ENCODE results near the gene DRAM2.
"Not testable (repeated sequence)": the region's sequence is repeated elsewhere in the genome, so short reads cannot be mapped to it uniquely, and the experiment has no call there.

DRAM2 gene

DNA sequence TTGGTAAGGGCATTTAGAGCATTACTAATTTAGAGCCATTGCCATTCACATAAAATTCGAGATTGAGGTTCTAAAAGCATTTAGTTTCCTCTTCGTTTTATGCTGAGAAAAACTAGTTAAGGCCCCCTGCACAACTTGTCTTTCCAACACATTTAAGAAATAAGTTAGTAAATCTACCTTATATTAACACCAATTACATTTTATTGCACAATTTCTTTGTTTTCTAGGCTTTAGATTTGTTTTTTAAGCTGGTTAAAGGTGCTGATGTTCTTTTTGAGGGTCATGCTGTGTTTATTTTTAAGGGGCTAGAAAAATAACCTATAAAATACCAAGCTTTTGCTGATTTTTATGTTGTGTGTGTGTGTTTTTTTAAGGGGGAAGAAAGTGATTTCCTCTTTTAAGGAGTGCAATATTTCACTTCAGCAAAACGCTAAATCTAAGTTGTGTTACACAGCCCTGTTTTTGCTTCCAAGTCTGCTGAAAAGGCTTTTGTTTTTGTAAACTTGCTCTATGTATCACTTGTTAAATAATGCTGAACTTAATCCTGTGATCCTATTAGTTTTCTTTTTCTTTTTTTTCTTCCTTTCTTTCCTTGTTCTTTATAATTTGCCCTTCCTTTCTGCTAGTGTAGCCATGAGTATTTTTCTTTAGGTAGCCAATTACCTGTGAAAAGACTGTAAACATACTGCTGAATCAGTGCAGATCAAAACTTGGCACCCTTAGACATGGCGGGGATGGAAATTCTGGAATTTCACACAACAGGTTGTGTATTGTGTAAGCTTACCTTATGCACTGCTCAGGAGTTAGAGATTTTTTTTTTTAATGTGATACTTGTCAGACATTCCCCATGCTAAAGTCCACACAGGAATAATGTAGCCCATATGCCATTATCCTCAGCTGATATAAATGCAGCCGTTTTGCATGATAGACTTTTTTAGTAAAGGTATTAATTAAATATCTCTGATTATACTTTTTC lies 1.6 kb upstream of the DRAM2 start:
- DNase-seq = no peak

DNA sequence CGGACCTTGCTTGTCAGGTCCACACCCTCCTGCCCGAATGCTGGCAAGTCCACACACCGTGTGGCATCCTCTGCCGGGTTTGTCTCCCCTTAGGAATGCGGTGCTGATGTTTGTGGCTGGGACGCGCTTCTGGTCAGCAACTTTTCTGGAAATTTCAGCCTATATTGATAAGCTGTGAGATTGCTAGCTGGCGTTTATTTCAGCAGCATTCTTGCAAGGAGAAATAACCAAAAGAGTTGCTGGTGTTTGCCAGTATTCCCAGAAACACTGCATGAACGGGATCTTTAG lies 731 bp upstream of the DRAM2 start:
- peak; percentile 47 for DNase-seq

DNA sequence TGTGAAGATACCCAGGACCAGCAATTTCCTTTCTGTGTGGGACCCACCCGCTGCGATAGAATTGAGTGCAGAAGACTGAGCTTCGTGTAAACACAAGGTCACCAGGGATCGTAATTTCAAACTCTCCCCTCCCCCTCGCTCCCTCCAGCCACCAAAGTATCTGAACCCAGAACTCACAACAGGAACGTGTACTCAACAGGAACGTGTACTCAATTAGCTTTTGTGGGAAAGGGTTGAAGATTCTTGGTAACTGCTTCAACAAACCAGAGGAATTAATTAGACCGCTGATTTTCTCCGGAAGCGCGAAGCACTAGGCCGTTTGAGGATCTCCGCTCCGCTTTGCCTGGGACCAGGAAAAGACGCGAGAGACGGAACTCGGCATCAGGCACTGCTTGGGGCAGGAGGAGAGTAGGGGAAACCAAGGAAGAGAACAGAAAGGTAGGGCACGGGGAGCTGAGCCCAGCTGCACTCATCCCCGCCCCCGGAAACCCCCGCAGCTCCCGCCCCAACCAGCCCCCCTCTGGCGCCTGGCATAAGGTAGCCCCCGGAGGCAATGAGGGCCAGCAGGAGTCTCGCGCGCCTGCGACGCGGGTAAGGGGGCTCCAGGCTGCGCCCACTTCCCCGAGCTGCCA lies 453 bp downstream of the DRAM2 start:
- peak; percentile 76 for DNase-seq

GRCh38 chr1:111133866-111134265 lies 6.0 kb downstream of the DRAM2 start:
- no peak for DNase-seq

GRCh38 chr1:111131693-111132092 lies 8.2 kb downstream of the DRAM2 start:
- DNase-seq = no peak

- no peak for DNase-seq
Measured at GRCh38 chr1:111129376-111129775, 10.5 kb downstream of the DRAM2 start.

DNA sequence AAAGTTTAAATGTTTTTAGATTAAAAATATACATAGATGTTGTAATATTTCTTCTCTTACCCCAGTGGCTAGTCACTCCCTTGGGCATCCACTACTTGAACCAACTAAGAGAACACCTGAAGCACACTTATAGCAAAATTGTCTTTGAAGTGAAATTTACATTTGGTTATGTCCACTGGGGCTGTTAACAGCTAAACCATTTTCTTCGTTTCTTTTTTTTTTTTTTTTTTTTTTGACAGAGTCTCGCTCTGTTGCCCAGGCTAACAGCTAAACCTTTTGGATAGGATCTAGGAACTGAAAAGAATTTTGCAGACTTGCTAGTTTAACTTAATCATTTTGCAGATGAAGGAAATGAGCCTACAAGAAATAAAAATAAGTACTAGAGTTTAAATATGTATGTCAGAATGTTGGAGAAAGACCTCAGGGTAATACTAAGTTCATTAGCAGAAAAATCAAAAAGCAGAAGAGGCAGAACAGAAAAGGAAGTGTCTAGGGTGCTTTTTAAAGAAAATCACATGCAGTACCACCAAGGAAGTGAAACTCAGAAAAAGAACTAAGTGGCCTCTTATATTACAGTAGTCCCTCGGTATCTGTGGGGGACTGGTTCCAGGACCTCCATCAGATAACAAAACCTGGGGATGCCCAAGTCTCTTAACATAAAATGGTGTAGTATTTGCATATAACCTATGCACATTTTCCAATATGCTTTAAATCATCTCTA lies 11.8 kb downstream of the DRAM2 start:
- DNase-seq = no peak

DNA sequence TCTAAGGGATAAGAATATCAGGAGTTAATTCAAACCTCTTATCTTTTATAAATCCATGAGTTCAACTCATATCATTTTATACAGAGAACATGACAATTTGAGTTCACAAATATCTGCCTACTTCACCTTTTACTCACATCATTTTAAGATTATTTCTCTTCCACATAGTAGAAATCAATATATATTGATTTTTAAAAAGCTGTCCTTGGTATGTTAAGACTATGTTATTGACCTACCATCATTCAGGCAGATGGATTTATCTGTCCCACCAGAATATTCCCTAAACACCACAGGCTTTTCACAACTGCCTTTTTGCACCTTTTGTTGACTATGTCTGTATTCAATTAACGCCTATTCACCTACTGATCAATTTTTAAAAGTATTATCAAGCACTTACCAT lies 13.5 kb downstream of the DRAM2 start:
- DNase-seq = no peak

DNA sequence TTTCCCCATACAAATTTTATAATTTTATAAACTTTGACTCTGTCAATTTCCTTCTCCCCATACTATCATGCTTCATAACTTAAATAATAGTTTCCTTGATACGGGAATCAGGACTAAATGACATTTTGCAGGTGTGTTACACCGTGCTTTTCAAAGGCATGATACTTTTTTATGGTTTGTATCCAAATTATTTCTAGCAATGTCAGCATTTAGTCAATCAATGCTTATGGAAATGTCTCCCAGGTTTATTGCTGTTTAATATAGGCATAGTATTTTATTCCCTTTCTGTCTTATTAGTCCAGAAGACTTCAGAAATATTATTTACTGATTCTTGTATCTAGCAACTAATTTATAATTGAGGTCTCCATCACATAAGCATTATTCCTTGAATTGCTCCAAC lies 23.4 kb downstream of the DRAM2 start:
- DNase-seq = no peak

DNA sequence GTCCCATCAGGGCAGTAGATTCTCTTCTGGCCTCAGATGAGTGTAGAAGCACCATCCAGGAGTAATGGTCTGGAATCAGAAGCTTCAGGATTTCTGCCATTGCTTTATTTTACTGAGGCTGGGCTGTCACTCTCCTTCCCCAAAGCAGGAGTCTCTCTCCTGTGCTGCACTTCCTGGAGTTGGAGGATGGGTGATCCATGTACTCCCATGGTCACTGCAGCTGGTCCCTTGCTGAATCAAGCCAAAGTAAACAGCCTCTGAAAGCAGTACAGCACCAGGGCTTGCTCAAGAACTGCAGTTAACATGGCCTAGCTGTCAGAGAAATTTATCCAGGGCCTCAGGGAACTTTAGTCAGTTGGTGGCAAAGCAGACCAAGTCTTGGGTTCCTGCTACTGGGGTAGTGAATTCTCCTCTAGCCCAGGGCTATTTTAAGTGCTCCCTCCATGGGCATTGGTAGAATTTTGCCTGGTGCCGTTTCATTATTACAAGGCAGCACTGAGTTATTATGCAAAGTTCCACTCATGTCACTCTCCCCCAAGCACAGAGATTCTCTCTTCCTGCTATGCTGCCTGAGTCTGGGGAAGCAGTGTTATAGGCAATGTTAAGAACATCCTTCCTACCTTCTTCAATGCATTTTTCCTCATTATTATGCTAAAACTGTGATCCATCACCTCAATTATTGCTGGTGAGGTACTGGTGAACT lies 29.5 kb downstream of the DRAM2 start:
- DNase-seq = no peak

GRCh38 chr1:111104981-111105380 lies 34.9 kb downstream of the DRAM2 start:
- DNase-seq = no peak

GRCh38 chr1:111101854-111102642 lies 37.8 kb downstream of the DRAM2 start:
- DNase-seq = no peak

- no peak for DNase-seq
Measured at GRCh38 chr1:111099289-111099688, 40.6 kb downstream of the DRAM2 start.

DNA sequence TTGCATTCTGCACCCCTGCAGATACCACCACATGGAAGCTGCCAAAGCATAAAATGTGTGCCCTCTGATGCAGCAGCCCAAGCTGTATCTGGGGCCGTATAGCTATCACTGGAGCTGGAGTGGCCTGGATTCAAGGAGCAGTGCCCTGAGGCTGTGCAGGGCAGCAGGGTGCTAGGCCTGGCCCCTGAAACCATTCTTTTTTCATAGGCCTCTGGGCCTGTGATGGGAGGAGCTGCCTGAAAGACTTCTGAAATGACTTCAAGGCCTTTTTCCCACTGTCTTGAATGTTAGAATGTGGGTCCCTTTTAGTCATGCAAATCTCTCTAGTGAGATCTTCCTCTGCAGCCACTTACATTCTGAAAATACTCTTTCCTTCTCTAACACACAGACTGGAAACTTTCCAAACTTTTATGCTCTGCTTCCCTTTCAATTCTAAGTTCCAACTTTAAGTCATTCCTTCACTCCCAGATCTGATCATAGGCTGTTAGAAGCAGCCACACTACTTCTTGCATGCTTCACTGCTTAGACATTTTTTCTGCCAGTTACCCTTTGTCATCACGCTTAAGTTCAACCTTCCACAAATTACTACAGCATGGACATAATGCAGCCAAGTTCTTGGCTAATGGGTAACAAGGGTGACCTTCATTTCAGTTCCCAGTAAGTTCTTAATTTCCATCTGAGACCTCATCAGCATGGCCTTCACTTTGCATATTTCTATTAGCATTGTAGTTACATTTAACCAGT lies 42.4 kb downstream of the DRAM2 start:
- DNase-seq = no peak

GRCh38 chr1:111095421-111095820 lies 44.5 kb downstream of the DRAM2 start:
- not testable (repeated sequence) for DNase-seq

GRCh38 chr1:111089638-111090037 lies 50.3 kb downstream of the DRAM2 start:
- DNase-seq = no peak

- DNase-seq = no peak
Measured at GRCh38 chr1:111085676-111086075, 54.2 kb downstream of the DRAM2 start.

GRCh38 chr1:111084999-111085398 lies 54.9 kb downstream of the DRAM2 start:
- no peak for DNase-seq

DNA sequence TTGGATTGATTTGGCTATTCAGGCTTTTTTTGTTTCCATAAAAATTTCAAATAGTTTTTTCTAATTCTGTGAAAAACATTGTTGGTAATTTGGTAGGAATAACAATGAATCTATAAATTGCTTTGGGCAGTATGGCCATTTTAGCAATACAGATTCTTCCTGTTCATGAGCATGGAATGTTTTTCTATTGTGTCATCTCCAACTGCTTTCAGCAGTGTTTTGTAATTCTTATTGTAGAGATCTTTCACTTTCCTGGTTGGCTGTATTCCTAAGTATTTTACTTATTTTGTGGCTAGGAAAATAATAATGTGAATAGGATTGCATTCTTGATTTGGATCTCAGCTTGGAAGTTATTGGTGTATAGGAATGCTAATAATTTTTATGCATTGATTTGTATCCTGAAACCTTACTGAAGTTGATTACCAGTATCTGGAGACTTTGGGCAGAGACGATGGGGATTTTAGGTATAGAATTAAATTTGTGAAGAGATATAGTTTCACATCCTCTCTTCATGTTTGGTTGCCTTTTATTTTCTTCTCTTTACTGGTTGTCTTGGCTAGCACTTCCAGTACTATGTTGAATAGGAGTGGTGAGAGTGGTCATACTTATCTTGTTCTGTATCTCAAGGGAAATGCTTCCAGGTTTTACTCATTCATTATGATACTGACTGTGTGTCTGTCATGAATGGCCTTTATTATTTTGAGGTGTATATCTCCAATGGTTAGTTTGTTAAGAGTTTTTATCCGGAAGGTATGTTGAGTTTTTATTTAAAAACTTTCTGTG lies 57.3 kb downstream of the DRAM2 start:
- DNase-seq = no peak

DNA sequence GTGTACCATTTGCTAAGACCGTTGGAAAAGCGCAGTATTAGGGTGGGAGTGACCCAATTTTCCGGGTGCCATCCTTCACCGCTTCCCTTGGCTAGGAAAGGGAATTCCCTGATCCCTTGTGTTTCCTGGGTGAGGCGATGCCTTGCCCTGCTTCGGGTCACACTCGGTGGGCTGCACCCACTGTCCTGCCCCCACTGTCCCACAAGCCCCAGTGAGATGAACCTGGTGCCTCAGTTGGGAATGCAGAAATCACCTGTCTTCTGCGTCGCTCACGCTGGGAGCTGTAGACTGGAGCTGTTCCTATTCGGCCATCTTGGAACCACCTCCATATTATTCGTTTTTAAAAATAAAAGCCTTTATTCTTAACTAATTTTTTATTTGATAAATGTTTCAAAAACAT lies 60.6 kb downstream of the DRAM2 start:
- DNase-seq = not testable (repeated sequence)

DNA sequence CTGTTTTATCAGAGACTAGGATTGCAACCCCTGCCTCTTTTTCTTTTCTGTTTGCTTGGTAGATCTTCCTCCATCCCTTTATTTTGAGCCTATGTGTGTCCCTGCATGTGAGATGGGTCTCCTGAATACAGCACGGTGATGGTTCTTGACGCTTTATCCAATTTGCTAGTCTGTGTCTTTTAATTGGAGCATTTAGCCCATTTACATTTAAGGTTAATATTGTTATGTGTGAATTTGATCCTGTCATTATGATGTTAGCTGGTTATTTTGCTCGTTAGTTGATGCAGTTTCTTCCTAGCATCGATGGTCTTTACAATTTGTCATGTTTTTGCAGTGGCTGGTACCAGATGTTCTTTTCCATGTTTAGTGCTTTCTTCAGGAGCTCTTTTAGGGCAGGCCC lies 62.6 kb downstream of the DRAM2 start:
- DNase-seq = not testable (repeated sequence)

Data from T1000 (cell line).